ENCODE results near the gene TP53TG3E.
"Not testable (repeated sequence)": the region's sequence is repeated elsewhere in the genome, so short reads cannot be mapped to it uniquely, and the experiment has no call there.

TP53TG3E gene, protein sequence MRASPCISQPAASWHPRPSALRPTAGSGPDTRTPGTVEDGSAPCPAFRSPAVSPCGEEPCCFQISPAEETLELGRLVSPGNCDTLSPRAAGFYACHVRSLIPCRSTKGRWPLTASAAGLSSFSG

DNA sequence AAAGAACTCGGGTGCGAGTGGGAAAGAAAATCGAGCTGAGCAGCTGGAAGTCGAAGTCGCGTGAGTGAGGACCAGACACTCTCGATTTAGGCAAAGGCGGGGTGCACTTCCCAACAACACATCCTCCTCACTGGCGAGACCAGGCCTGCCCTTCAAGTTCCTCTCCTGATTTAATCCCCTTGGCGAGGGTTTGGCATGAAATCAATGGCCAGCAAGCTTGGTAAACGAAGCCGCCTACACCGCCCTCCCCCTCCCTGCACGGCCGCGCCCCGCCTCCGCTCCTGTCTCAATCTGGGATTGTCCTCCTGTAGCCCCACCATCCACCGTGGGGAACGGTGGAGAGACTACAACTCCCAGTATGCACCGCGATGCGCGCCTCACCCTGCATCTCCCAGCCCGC lies at the start of gene TP53TG3E:
Gene TP53TG3E, plus strand, starts transcription at position 301 of the 400 bp plus-strand sequence. Its CDS starts 68 bp downstream, at position 369.
- not testable (repeated sequence) for DNase-seq

DNA sequence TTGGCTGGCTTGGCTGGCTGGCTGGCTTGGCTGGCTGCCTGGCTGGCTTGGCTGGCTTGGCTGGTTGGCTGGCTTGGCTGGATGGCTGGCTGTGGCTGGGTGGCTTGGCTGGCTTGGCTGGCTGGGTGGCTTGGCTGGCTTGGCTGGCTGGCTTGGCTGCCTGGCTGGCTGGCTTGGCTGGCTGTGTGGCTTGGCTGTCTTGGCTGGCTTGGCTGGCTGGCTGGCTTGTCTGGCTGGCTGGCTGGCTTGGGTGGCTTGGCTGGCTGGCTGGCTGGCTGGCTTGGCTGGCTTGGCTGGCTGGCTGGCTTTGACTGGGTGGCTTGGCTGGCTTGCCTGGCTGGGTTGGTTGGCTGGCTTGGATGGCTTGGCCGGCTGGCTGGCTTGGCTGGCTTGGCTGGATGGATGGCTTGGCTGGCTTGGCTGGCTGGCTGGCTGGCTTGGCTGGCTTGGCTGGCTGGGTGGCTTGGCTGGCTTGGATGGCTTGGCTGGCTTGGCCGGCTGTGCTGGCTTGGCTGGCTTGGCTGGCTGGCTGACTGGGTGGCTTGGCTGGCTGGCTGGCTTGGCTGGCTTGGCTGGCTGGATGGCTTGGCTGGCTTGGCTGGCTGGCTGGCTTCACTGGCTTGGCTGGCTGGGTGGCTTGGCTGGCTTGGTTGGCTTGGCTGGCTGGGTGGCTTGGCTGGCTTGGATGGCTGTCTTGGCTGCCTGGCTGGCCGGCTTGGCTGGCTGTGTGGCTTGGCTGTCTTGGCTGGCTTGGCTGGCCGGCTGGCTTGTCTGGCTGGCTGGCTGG lies 32.3 kb downstream of the TP53TG3E start:
- DNase-seq, result not testable (repeated sequence)

DNA sequence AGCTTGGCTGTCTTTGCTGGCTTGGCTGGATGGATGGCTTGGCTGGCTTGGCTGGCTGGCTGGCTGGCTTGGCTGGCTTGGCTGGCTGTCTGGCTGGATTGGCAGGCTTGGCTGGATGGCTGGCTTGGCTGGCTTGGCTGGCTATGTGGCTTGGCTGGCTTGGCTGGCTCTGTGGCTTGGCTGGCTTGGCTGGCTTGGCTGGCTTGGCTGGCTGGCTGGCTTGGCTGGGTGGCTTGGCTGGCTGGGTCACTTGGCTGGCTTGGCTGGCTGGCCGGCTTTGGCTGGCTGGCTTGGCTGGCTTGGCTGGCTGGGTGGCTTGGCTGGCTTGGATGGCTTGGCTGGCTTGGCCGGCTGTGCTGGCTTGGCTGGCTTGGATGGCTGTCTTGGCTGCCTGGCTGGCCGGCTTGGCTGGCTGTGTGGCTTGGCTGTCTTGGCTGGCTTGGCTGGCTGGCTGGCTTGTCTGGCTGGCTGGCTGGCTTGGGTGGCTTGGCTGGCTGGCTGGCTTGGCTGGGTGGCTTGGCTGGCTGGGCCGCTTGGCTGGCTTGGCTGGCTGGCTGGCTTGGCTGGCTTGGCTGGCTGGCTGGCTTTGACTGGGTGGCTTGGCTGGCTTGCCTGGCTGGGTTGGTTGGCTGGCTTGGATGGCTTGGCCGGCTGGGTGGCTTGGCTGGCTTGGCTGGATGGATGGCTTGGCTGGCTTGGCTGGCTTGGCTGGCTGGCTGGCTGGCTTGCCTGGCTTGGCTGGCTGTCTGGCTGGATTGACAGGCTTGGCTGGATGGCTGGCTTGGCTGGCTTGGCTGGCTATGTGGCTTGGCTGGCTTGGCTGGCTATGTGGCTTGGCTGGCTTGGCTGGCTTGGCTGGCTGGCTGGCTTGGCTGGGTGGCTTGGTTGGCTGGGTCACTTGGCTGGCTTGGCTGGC lies 33.8 kb downstream of the TP53TG3E start:
- DNase-seq, result not testable (repeated sequence)

DNA sequence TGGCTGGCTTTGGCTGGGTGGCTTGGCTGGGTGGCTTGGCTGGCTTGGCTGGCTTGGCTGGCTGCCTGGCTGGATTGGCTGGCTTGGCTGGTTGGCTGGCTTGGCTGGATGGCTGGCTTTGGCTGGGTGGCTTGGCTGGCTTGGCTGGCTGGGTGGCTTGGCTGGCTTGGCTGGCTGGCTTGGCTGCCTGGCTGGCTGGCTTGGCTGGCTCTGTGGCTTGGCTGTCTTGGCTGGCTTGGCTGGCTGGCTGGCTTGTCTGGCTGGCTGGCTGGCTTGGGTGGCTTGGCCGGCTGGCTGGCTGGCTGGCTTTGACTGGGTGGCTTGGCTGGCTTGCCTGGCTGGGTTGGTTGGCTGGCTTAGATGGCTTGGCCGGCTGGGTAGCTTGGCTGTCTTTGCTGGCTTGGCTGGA lies 34.4 kb downstream of the TP53TG3E start:
- not testable (repeated sequence) for DNase-seq

DNA sequence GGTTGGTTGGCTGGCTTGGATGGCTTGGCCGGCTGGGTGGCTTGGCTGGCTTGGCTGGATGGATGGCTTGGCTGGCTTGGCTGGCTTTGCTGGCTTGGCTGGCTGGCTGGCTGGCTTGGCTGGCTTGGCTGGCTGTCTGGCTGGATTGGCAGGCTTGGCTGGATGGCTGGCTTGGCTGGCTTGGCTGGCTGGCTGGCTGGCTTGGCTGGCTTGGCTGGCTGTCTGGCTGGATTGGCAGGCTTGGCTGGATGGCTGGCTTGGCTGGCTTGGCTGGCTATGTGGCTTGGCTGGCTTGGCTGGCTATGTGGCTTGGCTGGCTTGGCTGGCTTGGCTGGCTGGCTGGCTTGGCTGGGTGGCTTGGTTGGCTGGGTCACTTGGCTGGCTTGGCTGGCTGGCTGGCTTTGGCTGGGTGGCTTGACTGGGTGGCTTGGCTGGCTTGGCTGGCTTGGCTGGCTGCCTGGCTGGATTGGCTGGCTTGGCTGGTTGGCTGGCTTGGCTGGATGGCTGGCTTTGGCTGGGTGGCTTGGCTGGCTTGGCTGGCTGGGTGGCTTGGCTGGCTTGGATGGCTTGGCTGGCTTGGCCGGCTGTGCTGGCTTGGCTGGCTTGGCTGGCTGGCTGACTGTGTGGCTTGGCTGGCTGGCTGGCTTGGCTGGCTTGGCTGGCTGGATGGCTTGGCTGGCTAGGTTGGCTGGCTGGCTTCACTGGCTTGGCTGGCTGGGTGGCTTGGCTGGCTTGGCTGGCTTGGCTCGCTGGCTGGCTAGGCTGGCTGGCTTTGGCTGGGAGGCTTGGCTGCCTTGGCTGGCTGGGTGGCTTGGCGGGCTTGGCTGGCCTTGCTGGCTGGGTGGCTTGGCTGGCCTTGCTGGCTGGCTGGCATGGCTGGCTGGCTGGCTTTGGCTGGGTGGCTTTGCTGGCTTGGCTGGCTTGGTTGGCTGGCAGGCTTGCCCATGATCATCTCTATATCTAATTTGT lies 35.3 kb downstream of the TP53TG3E start:
- DNase-seq, result not testable (repeated sequence)
